Measurements from ENCODE around the gene UBE2G2.

Gene UBE2G2

DNA sequence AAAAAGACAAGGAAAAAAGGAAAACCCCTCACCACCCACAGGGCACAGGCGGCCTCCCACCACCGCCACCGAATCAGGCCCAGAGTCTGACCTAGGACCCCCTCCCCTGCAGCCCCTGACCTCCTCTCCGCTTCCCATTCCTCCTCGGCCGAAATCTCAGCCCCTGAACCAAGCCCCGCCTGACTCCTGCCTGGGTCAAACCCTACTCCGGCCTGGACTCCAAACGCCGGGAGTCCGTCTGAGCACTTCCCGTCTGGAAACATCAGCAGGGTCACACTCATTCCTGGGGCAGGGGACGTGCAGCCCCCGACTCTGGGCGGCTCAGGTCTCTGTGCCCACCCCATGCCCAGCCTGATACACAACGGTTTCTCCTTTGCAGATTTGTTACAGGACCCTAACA lies 42.6 kb upstream of the UBE2G2 start:
- Histone ChIP-seq H3K9me3 (ENCODE audit: insufficient read depth, low read length, severe bottlenecking) (no peaks in the 10 kb centered on the region), H3K27ac (ENCODE audit: low read length) (no peak overlapping the region), H4K20me1 (ENCODE audit: insufficient read depth, low read length) (peaks cover 5% of the 10 kb centered on the region; the same call in 1 of the 2 replicates), H3K27me3 (ENCODE audit: insufficient read depth, low read length, poor library complexity) (no peaks in the 10 kb centered on the region), H3K4me2 (ENCODE audit: insufficient read depth, low read length) (no peak overlapping the region), H3K79me2 (ENCODE audit: insufficient read depth, low read length) (no peaks in the 10 kb centered on the region), H3K9ac (ENCODE audit: low read depth, low read length) (no peak overlapping the region), H3K4me3 (ENCODE audit: low read depth in 1 of 2, low read length in 2 of 2) (no peak overlapping the region), H2AFZ (ENCODE audit: low read depth, low read length) (no peak overlapping the region), H3K36me3 (ENCODE audit: insufficient read depth, low read length) (peaks cover 7% of the 10 kb centered on the region), H3K4me1 (ENCODE audit: insufficient read depth, low read length) (no peaks in the 10 kb centered on the region)
- TF ChIP-seq EZH2 (IDR thresholded peaks at IDR 0.05; ENCODE audit: borderline replicate concordance, low read depth, low read length, severe bottlenecking), result no peak
- TF ChIP-seq, protein P1, sequence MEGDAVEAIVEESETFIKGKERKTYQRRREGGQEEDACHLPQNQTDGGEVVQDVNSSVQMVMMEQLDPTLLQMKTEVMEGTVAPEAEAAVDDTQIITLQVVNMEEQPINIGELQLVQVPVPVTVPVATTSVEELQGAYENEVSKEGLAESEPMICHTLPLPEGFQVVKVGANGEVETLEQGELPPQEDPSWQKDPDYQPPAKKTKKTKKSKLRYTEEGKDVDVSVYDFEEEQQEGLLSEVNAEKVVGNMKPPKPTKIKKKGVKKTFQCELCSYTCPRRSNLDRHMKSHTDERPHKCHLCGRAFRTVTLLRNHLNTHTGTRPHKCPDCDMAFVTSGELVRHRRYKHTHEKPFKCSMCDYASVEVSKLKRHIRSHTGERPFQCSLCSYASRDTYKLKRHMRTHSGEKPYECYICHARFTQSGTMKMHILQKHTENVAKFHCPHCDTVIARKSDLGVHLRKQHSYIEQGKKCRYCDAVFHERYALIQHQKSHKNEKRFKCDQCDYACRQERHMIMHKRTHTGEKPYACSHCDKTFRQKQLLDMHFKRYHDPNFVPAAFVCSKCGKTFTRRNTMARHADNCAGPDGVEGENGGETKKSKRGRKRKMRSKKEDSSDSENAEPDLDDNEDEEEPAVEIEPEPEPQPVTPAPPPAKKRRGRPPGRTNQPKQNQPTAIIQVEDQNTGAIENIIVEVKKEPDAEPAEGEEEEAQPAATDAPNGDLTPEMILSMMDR (IDR thresholded peaks at IDR 0.05; ENCODE audit: borderline replicate concordance, extremely low read depth, low read length, poor library complexity, severe bottlenecking), result no peak
- DNase-seq, result no peak
- no peak for ATAC-seq (ENCODE audit: insufficient read depth, low read depth)

DNA sequence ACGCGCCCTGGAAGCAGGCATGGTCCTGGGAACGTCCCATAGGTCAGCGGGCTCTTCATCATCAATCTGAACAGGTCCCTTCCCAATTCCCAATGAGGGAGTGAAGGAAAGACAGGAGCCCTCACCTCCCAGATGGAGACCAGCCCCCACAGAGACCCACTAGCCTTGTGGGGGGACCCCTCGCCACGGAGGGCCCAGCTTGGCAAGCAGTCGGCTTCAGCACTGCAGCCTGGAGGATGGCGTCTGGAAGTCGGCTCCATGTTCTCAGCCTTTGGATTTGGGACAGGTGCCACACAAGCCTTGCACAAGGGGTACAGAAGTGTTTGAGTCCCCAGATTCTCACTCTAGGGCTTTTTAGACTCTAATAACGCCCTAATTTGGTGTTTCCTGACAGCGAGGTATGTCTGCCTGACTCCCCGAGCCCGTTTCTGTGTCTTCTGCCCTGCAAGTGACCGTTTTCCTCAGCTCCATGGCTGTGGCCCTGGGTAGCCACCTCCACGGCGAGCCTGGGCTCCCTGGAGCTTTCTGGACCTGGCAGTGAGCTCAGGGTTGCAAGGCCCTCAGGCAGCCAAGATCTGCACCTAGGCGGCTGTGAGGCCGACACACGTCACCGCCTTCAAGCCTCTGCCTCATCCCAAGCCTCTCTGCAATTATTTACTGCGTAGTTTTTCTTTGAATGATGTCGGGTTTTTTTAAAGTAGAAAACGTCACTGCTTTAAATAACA lies 41.3 kb upstream of the UBE2G2 start:
- no peak overlapping the region for H3K4me3 ChIP-seq (ENCODE audit: low read depth in 1 of 2, low read length in 2 of 2)
- H3K27ac ChIP-seq (ENCODE audit: low read length), result no peak overlapping the region
- no peak for DNase-seq
- H3K4me1 ChIP-seq (ENCODE audit: insufficient read depth, low read length), result no peaks in the 10 kb centered on the region
- H2AFZ ChIP-seq (ENCODE audit: low read depth, low read length), result no peak overlapping the region
- H3K9ac ChIP-seq (ENCODE audit: low read depth, low read length), result no peak overlapping the region
- no peaks in the 10 kb centered on the region for H3K36me3 ChIP-seq (ENCODE audit: insufficient read depth, low read length)
- H3K27me3 ChIP-seq (ENCODE audit: insufficient read depth, low read length, poor library complexity), result no peaks in the 10 kb centered on the region
- ATAC-seq (ENCODE audit: insufficient read depth, low read depth), result no peak
- TF ChIP-seq EZH2 (IDR thresholded peaks at IDR 0.05; ENCODE audit: borderline replicate concordance, low read depth, low read length, severe bottlenecking), result no peak
- TF ChIP-seq, protein P1 (IDR thresholded peaks at IDR 0.05; ENCODE audit: borderline replicate concordance, extremely low read depth, low read length, poor library complexity, severe bottlenecking), result no peak
- H3K9me3 ChIP-seq (ENCODE audit: insufficient read depth, low read length, severe bottlenecking), result no peaks in the 10 kb centered on the region
- H3K79me2 ChIP-seq (ENCODE audit: insufficient read depth, low read length), result no peaks in the 10 kb centered on the region
- no peaks in the 10 kb centered on the region for H4K20me1 ChIP-seq (ENCODE audit: insufficient read depth, low read length)
- no peak overlapping the region for H3K4me2 ChIP-seq (ENCODE audit: insufficient read depth, low read length)

DNA sequence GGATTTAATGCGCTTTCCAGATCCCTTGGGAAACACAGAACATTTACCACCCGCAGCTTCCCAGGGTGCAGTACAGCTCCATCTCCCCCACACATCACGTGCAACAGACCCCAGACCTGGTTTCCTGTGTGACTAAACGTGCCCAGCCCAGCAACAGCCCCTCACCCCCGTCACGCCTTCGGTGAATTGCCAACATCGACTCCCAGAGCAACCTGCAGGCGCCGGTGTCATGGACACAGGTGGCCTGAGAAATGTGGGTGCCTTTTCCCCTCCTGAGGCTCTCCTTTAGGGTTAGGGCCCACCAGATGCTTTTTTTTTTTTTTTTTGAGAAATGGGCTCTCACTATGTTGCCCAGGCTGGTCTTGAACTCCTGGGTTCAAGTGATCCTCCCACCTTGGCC lies 40.5 kb upstream of the UBE2G2 start:
- H3K27me3 ChIP-seq (ENCODE audit: insufficient read depth, low read length, poor library complexity), result no peaks in the 10 kb centered on the region
- no peaks in the 10 kb centered on the region for H3K36me3 ChIP-seq (ENCODE audit: insufficient read depth, low read length)
- no peaks in the 10 kb centered on the region for H4K20me1 ChIP-seq (ENCODE audit: insufficient read depth, low read length)
- H3K79me2 ChIP-seq (ENCODE audit: insufficient read depth, low read length), result no peaks in the 10 kb centered on the region
- no peaks in the 10 kb centered on the region for H3K9me3 ChIP-seq (ENCODE audit: insufficient read depth, low read length, severe bottlenecking)
- H3K9ac ChIP-seq (ENCODE audit: low read depth, low read length), result no peak overlapping the region
- H3K4me2 ChIP-seq (ENCODE audit: insufficient read depth, low read length), result no peak overlapping the region
- H3K4me3 ChIP-seq (ENCODE audit: low read depth in 1 of 2, low read length in 2 of 2), result no peak overlapping the region
- no peaks in the 10 kb centered on the region for H3K4me1 ChIP-seq (ENCODE audit: insufficient read depth, low read length)
- DNase-seq (no peak), ATAC-seq (ENCODE audit: insufficient read depth, low read depth) (no peak)
- H2AFZ ChIP-seq (ENCODE audit: low read depth, low read length), result no peak overlapping the region
- no peak overlapping the region for H3K27ac ChIP-seq (ENCODE audit: low read length)
- TF ChIP-seq, protein P1 (IDR thresholded peaks at IDR 0.05; ENCODE audit: borderline replicate concordance, extremely low read depth, low read length, poor library complexity, severe bottlenecking), result no peak
- no peak for TF ChIP-seq EZH2 (IDR thresholded peaks at IDR 0.05; ENCODE audit: borderline replicate concordance, low read depth, low read length, severe bottlenecking)
